ENCODE data around the gene EDA. TPM values are rescaled to one million over a fixed set of nuclear protein-coding genes. Genes with fewer than 3 reads are reported as not detected.

Gene EDA
- total and polyA plus RNA-seq, 10 of the 15 experiments (the other 5 are each of a cell fraction or from before 2014, with no cell fraction given) = 0.06 TPM; not detected in 9

- H3K36me3 ChIP-seq (ENCODE audit: control insufficient read depth in 2 of 2, insufficient read depth in 2 of 2, low read length in 1 of 2) = no peaks in the 10 kb centered on the region
- no peak overlapping the region for H2AFZ ChIP-seq (ENCODE audit: control insufficient read depth, low read depth, low read length)
- no peaks in the 10 kb centered on the region for H3K79me2 ChIP-seq (ENCODE audit: control insufficient read depth, insufficient read depth, low read length)
- intact Hi-C loops (cut with micrococcal nuclease; ENCODE audit: unreplicated experiment) = no loop called here
- H3K9me3 ChIP-seq (replicated peaks; ENCODE audit: control insufficient read depth, insufficient read depth, low read length) = no peaks in the 10 kb centered on the region
- no peak for TF ChIP-seq ZSCAN29 (IDR thresholded peaks at IDR 0.05)
- no peak for TF ChIP-seq PKNOX1 (IDR thresholded peaks at IDR 0.05)
- TF ChIP-seq BCL3 (IDR thresholded peaks at IDR 0.05; ENCODE audit: borderline replicate concordance, insufficient read depth, low read depth, low read length, poor library complexity, severe bottlenecking) = no peak
- no peak for TF ChIP-seq CHD4 (IDR thresholded peaks at IDR 0.05)
- DNase-seq (ENCODE audit: low read depth, low spot score) = no peak
- no peak overlapping the region for H3K4me2 ChIP-seq (ENCODE audit: control insufficient read depth, insufficient read depth)
- no peak for FAIRE-seq
- 0% methylated on average over 4 of the region's 4 CpGs for WGBS (ENCODE audit: insufficient coverage, insufficient replicate concordance, low lambda C conversion rate, missing lambda C conversion rate)
- in situ Hi-C loops (cut with MboI) = no loop called here
- RAD21 ChIA-PET (ENCODE audit: unreplicated experiment) = no interaction called here
- no peak for ATAC-seq
- CTCF ChIA-PET = interaction anchor here (1.9 kb wide), 1 partner anchor 13 kb away, joined by 6 read pairs; no protein-coding TSS in a partner anchor
- H3K4me1 ChIP-seq (ENCODE audit: control insufficient read depth, insufficient read depth, low read length) = no peaks in the 10 kb centered on the region
- H3K27me3 ChIP-seq (replicated peaks in 1 of 2; ENCODE audit: control insufficient read depth in 2 of 2, insufficient read depth in 2 of 2, low read length in 1 of 2) = no peaks in the 10 kb centered on the region
- no peaks in the 10 kb centered on the region for H4K20me1 ChIP-seq (ENCODE audit: control insufficient read depth, insufficient read depth)
- POLR2A ChIA-PET = no interaction called here
- no TSS peak for BruUV-seq (replicated peaks)
- no peak overlapping the region for H3K27ac ChIP-seq (ENCODE audit: control insufficient read depth, insufficient read depth)
- H3K9ac ChIP-seq (ENCODE audit: control insufficient read depth, insufficient read depth, low read length) = no peak overlapping the region
- no peak overlapping the region for H3K4me3 ChIP-seq
- SMC1A ChIA-PET (ENCODE audit: uncharacterized antibody, unreplicated experiment) = interaction anchor here (0.7 to 1.1 kb wide), 2 partner anchors 15 to 26 kb away, joined by 3 to 4 read pairs; no protein-coding TSS in a partner anchor
Measured at GRCh38 chrX:69605521-69605920, 10.4 kb upstream of the EDA start.

GRCh38 chrX:69607616-69608015, 8.3 kb upstream of the EDA start:
- Histone ChIP-seq H3K36me3 (ENCODE audit: control insufficient read depth in 2 of 2, insufficient read depth in 2 of 2, low read length in 1 of 2) (no peaks in the 10 kb centered on the region), H3K4me2 (ENCODE audit: control insufficient read depth, insufficient read depth) (no peak overlapping the region), H3K9me3 (replicated peaks; ENCODE audit: control insufficient read depth, insufficient read depth, low read length) (no peaks in the 10 kb centered on the region), H3K4me3 (no peak overlapping the region), H3K79me2 (ENCODE audit: control insufficient read depth, insufficient read depth, low read length) (no peaks in the 10 kb centered on the region), H3K9ac (ENCODE audit: control insufficient read depth, insufficient read depth, low read length) (no peak overlapping the region), H3K27me3 (replicated peaks in 1 of 2; ENCODE audit: control insufficient read depth in 2 of 2, insufficient read depth in 2 of 2, low read length in 1 of 2) (no peaks in the 10 kb centered on the region), H2AFZ (ENCODE audit: control insufficient read depth, low read depth, low read length) (no peak overlapping the region), H3K27ac (ENCODE audit: control insufficient read depth, insufficient read depth) (no peak overlapping the region), H3K4me1 (ENCODE audit: control insufficient read depth, insufficient read depth, low read length) (no peaks in the 10 kb centered on the region), H4K20me1 (ENCODE audit: control insufficient read depth, insufficient read depth) (no peaks in the 10 kb centered on the region)
- intact Hi-C loops (cut with micrococcal nuclease; ENCODE audit: unreplicated experiment) = no loop called here
- ATAC-seq (no peak), DNase-seq (ENCODE audit: low read depth, low spot score) (no peak), FAIRE-seq (no peak)
- ChIA-PET CTCF (interaction anchor here (1.5 kb wide), 1 partner anchor 423 kb away, joined by 3 read pairs; no protein-coding TSS in a partner anchor), POLR2A (no interaction called here), RAD21 (ENCODE audit: unreplicated experiment) (no interaction called here), SMC1A (ENCODE audit: uncharacterized antibody, unreplicated experiment) (interaction anchor here (1.6 kb wide), 1 partner anchor 10 kb away, joined by 9 read pairs; no protein-coding TSS in a partner anchor)
- BruUV-seq (replicated peaks) = no TSS peak
- in situ Hi-C loops (cut with MboI) = no loop called here
- no peak for TF ChIP-seq CBX5 (IDR thresholded peaks at IDR 0.05; ENCODE audit: low read depth)
- no peak for TF ChIP-seq ATF7 (IDR thresholded peaks at IDR 0.05; ENCODE audit: low read depth)
- TF ChIP-seq TAF1 (IDR thresholded peaks at IDR 0.05; ENCODE audit: borderline replicate concordance, low read depth, low read length) = no peak
- TF ChIP-seq, protein P1, sequence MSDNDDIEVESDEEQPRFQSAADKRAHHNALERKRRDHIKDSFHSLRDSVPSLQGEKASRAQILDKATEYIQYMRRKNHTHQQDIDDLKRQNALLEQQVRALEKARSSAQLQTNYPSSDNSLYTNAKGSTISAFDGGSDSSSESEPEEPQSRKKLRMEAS (IDR thresholded peaks at IDR 0.05; ENCODE audit: low read depth, low read length) = no peak
- TF ChIP-seq PRDM15 (CRISPR knock-in tag; IDR thresholded peaks at IDR 0.05) = no peak
